Activated CD8-positive, alpha-beta memory T cell treated with anti-CD3 and anti-CD28 coated beads for 4 hours (primary cell): ENCODE measurements around the gene GINM1.

Experiments
- DNase-seq, 2 donors: peaks; one replicate each; pipeline ENCODE4 v3.0.0-alpha.2; 2020; ENCODE audit warnings: low read depth in 2 of 2

GINM1 gene, protein sequence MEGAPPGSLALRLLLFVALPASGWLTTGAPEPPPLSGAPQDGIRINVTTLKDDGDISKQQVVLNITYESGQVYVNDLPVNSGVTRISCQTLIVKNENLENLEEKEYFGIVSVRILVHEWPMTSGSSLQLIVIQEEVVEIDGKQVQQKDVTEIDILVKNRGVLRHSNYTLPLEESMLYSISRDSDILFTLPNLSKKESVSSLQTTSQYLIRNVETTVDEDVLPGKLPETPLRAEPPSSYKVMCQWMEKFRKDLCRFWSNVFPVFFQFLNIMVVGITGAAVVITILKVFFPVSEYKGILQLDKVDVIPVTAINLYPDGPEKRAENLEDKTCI

GRCh38 chr6:149565527-149566409 lies at the start of gene GINM1:
GINM1 (plus strand) TSS chr6:149566375; CDS start chr6:149566415, 40 bp downstream.
- DNase-seq = peak; percentile 90 to 91

- DNase-seq = no peak
Observed at GRCh38 chr6:149529650-149530049, 36.5 kb upstream of the GINM1 start.

DNA sequence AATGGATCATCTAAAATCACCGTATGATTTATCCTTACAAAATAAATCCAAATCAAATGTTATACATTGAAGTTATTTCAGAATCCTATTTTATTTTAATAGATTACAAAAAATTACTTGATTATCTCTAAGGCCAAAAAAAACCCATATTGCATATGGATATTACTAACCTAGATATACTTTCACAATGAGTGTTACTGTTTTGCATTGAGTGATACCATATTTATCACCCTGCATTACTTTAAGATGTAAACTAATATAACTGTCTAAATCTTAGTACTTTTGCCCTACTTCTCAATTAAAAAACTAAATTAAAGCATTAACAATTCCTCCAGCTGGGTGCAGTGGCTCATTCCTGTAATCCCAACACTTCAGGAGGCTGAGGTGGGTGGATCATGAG lies 31.4 kb upstream of the GINM1 start:
- DNase-seq = no peak

DNA sequence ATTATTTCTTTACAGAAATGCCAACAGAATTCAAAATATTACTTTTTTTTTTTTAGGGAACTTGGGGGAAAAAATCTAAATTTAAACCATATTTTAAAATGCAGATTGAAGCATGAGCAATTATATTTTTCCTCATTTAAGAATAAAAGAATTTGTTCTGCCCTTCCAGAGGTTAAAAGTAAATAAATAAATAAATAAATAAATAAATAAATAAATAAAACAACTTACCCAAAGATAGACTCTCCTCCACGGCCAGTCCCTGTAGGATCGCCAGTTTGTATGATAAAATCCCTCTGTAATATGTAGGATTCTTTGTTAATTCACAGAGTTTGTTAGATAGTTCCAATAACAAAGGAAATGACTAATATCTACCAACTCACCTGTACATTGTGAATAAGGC lies 25.0 kb upstream of the GINM1 start:
- no peak for DNase-seq

DNA sequence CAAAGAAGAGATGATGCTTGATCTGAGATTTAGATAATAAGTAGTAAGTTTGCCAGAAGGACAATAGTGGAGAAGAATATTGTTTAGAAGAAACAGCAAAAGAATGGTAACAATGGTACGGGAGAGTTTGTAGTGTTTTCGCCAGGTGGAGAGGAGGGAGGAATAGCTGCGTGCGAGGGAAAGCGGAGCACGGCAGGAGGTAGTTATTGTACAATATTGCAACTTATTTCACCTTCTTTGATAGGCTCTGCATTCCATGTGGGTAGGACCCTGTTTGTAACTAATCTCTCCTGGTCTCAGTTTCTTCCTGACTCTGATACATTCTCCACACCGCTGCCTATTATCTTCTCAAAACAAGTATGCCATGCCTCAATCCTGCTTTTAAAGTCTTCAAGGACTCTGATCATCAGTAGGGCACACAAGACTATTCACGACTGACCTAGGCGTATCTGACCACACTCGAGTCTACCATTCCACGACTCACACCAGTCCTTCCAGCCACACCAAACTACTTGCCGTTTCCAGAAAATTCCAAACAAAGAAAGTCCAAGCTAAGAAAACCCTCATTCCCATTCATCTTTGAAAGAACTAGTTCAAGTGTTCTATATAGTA lies 21.4 kb upstream of the GINM1 start:
- no peak for DNase-seq

DNA sequence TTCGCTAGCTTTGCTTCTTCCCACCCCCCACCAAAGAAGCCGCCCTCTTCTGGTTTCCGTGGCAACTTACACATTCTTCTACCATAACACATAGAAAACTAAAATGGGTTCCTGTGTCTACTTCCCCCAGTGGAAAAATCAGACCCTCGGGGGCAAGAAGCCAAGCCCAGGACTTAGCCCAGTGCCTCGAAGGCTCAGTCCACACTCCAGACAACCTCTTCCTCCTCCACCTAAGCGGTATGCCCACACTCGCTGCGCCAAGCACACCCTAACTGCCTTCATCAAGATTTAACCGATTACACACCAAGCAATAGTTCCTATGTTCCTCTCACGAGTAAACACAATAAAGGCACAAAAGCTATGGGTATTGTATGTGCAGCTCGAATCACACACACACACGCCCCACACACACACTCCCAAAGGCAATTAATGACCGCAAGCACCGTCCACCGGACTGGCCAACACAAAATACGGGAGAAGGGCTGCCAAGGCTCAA lies 20.9 kb upstream of the GINM1 start:
- DNase-seq = peak; percentile 20 to 44

DNA sequence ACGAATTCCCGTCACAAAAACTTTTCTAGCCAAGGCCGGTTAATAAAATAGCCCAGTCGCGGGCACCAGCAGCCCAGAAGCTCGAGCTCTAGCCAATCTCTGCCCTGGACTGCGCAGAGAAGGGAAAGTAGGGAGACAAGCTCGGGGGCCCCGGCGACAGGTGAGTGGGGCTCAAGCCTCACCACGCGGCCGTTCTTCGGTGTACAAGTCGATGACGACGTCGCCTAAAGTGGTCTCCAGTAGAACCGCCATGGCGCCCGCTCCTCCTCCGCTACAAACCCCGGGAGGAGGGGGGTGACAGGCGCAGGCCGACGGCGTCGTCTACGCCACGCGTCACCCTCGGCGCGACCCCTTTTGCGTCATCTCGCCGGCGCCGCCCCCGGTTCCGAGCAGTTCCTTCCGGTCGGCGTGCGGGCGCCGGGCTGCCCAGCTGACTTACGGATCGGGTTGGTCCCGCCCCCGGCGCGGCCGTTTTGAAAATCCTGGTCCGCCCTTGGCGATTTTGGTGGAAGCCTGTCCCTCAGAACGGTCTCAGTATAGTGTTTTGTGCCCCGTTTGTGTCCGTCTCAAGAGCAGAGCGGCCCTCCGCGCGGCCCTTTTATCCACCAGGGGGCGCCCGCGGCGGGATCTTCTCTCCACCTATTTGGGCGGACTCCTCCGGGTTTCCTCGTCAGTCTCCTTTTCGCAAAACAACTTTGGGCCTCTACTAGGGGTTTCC lies 20.3 kb upstream of the GINM1 start, which contains the start of gene PPIL4:
Gene PPIL4, minus strand, starts transcription at position 290 of the 718 bp plus-strand sequence. Its CDS starts 38 bp downstream, at position 252.
- peak; percentile 90 to 92 for DNase-seq

- DNase-seq = no peak
Observed at GRCh38 chr6:149551920-149552319, 14.3 kb upstream of the GINM1 start.

DNA sequence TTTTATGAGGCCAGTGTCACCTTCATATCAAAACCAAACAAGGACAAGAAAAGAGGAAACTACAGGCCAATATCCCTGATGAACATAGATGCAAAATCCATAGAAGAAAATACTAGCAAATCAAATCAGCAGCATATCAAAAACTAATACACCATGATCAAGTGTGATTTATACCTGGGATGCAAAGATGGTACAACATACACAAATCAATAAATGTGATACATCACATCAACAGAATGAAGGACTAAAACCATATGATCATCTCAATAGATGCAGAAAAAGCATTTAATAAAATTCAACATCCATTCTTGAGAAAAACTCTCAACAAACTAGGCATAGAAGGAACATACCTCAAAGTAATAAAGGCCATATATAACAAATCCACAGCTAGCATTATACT lies 8.1 kb upstream of the GINM1 start:
- no peak for DNase-seq

- no peak for DNase-seq
Observed at GRCh38 chr6:149559389-149559788, 6.8 kb upstream of the GINM1 start.

- DNase-seq = no peak
Observed at GRCh38 chr6:149560736-149561135, 5.4 kb upstream of the GINM1 start.

DNA sequence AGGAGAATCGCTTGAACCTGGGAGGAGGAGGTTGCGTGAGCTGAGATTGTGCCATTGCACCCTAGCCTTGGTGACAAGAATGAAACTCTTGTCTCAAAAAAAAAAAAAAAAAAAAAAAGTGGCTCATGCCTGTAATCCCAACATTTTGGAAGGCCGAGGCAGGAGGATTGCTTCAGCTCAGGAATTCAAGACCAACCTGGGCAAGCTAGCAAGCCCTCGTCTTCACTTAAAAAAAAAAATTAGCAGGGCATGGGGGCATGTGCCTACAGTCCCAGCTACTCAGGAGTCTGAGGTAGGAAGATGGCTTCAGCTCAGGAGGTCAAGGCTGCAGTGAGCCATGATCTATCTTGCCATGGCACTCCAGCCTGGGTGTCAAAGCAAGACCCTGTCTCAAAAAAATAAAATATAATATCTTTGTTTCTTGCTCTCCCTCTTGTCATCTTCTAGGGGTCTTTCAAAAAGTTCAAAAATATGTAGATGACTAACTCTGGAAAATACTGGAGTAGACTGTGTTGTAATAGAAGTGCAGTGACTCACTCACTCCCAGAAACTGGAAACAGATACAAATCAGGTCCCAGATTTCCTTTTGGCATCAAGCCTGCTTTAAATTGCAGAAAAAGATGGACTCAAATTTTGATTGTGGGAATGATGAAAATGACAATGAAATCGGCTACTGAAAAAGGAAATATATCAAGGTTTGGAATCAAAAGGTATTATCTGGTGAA lies 2.8 kb upstream of the GINM1 start:
- no peak for DNase-seq

DNA sequence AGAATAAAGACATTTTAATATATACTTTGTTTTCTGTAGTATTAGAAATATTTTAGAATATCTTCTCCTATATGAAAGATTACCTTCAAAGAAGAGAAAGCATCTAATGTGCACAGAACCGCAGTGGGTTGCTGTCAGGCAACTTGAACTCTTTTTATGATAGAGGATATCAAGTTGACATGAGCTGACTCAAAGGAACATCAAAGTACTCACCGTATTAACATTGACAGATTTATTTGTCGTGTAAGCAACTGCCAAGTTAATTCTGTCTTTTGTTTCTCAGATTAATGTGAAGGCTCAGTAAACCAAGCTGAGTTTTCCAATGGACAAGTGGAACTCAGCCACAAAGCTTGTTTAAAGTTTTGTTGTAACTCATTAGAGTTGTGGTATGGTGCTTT lies 2.2 kb upstream of the GINM1 start:
- DNase-seq = no peak

DNA sequence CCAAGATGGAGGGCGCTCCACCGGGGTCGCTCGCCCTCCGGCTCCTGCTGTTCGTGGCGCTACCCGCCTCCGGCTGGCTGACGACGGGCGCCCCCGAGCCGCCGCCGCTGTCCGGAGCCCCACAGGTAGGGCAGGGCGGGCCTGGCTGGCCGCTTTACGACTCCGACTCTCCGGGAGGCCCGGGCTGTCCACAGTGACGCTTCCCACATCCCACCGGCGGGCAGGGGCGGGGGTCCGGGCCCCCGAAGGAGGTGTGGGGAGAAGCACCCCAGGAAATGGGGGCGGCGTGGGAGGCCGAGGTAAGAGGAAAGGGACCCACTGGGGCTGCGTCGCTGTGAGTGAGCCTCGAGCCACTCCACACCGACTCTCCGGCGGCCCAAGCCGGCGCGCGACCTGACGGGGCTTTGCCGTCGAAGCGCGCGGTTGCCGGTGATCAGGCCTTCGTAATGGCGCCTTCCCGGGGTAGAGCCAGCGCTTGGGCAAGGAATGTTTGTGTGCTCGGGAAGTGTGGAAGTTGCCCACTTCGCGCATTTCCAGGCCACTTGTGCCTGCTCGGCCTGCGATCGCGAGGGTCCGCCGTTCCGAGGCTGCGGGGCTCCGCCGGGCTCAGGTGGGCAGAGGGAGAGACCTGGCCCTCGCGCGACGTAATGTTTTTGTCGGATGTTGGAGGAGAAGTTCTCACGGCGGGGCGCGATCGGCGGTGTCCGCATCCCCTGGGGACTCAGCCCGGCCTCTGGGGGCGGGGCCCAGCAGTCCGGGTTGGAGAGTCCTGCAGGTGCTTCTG lies 427 bp downstream of the GINM1 start:
- DNase-seq = peak; percentile 26 to 30

- DNase-seq = no peak
Observed at GRCh38 chr6:149567194-149567586, 1.0 kb downstream of the GINM1 start.

DNA sequence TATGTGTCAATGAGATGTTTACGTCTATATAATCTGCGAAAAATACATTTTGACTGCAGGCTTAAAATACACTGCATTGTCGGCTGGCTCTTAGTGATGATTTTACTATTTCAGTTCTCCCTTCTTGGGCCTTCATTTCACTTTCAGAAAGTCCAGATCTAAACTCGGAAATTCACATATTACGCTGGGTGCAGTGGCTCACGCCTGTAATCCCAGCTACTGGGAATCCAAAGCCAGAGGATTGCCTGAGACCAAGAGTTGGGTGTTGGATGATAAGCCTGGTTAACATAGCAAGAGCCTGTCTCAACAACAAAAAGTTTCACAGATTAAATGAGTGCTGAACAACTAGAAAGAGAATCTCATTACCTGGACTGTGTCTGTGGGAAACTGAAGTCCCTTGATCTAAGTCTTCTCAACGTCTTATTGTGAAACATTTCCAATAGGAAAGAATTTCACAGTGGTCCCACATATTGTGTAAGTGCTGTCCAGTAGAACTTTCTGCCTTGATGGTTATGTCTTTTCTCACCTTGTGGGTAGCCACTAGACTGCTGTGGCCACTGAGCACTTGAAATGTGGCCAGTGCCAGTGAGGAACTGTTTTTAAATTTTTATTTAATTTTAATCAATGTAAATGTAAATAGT lies 1.9 kb downstream of the GINM1 start:
- DNase-seq = no peak

GRCh38 chr6:149580880-149581279 lies 14.7 kb downstream of the GINM1 start:
- DNase-seq = no peak

- DNase-seq = no peak
Observed at GRCh38 chr6:149581349-149581748, 15.2 kb downstream of the GINM1 start.

DNA sequence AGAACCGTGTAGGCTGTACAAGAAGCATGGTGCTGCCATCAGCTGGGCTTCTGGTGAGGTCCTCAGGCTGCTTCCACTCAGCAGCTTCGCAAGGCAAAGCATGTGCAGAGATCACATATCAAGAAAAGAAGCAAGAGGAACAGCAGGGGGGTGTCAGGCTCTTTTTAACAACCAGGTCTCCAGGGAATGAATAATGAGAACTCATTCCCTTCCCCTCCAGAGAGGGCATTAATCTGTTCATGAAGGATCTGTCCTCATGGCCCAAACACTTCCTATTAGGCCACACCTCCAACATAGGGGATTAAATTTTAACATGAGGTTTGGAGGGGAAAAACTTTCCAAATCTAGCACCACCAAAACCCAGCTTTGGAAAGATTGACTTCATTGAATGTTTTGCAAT lies 20.0 kb downstream of the GINM1 start:
- no peak for DNase-seq

- DNase-seq = no peak
Observed at GRCh38 chr6:149592983-149593382, 26.8 kb downstream of the GINM1 start.
